HL-60 (cell line): ENCODE measurements around the gene TRIM28.

ENCODE experiments used
- microRNA-seq: library from miRNA; unstranded; fragments of <30 nt; microRNA quantifications from one replicate; pipeline ENCODE4, GENCODE V29; 2018

TRIM28 gene

Small RNA genes lying within 50 kb of the gene (microRNA-seq; reads per million reads assigned to microRNA genes)
- gene MIR6807 = 1.5 reads per million
